Heart left ventricle (tissue), 16 donors: ENCODE measurements around the gene TANGO2. TPM values are rescaled to one million over a fixed set of nuclear protein-coding genes. Genes with fewer than 3 reads are reported as not detected.

Source experiments
- ATAC-seq, 4 donors: fragments of 200-7000 bp; cut with Tn5 transposase; one replicate each; pipeline ENCODE4 v1.9.1; 2020 to 2022; ENCODE audit warnings: moderate library complexity in 4 of 4, mild to moderate bottlenecking in 3 of 4, moderate number of reproducible peaks in 1 of 4
- DNase-seq, 5 donors: peaks; one replicate each; pipeline ENCODE4 v3.0.0-alpha.2; 2020
- H3K27ac ChIP-seq, 12 donors: fragments of 200-600 bp; sonication (generic) in 4 of 12; one replicate each; pipeline versions ENCODE4 v1.5.0 to v1.8.0; 2016 to 2022; ENCODE audit warnings: mild to moderate bottlenecking in 2 of 12
- H3K27me3 ChIP-seq, 9 donors: fragments of 200-600 bp; sonication (generic) in 2 of 9; one replicate each; pipeline versions ENCODE4 v1.5.1 to v1.8.0; 2016 to 2022; ENCODE audit warnings: mild to moderate bottlenecking in 3 of 9
- H3K36me3 ChIP-seq, 9 donors: fragments of 200-600 bp; sonication (generic) in 2 of 9; one replicate each; pipeline versions ENCODE4 v1.5.0 to v1.8.0; 2018 to 2022; ENCODE audit warnings: mild to moderate bottlenecking in 2 of 9
- H3K4me1 ChIP-seq, 12 donors: fragments of 200-600 bp; sonication (generic) in 4 of 12; one replicate each; pipeline versions ENCODE4 v1.5.0 to v1.8.0; 2016 to 2022; ENCODE audit warnings: mild to moderate bottlenecking in 3 of 12
- H3K4me3 ChIP-seq, 12 donors: fragments of 200-600 bp; sonication (generic) in 4 of 12; one replicate each; pipeline versions ENCODE4 v1.5.0 to v1.8.0; 2017 to 2022; ENCODE audit warnings: mild to moderate bottlenecking in 9 of 12, moderate library complexity in 4 of 12
- H3K9me3 ChIP-seq, 12 donors: fragments of 200-600 bp; sonication (generic) in 4 of 12; one replicate each; pipeline versions ENCODE4 v1.5.0 to v1.8.0; 2016 to 2022; ENCODE audit warnings: mild to moderate bottlenecking in 1 of 12
- CTCF ChIP-seq, 12 donors: fragments of 200-600 bp; sonication (generic) in 4 of 12; IDR thresholded peaks; one replicate each; pipeline versions ENCODE4 v1.5.0 to v1.8.0; 2018 to 2022; ENCODE audit warnings: antibody characterized with exemption in 12 of 12, mild to moderate bottlenecking in 5 of 12
- POLR2A ChIP-seq, 2 donors: fragments of 450-650 bp; IDR thresholded peaks; one replicate each; pipeline ENCODE4 v1.6.1; 2017; ENCODE audit warnings: antibody characterized with exemption in 2 of 2, mild to moderate bottlenecking in 2 of 2, moderate library complexity in 2 of 2
- WGBS, 4 donors: extraction: QIAGEN DNeasy Blood & Tissue Kit in 2 of 4; methylation state at CpG; one replicate each; pipeline versions ENCODE4 v1.1.5 to v1.1.7; 2013 to 2018; 5-methylcytosine and 5-hydroxymethylcytosine counted together
- intact Hi-C, 10 donors: fragments of 100-400 bp; cut with DNase I; formaldehyde crosslinking; loops; one replicate each; pipeline versions ENCODE4 v1.11.1 to v1.14.2; 2022
- polyA plus RNA-seq, 2 donors: library from polyadenylated mRNA; stranded (reverse); fragments of 200-250 nt; gene quantifications; one replicate each; pipeline ENCODE4 v1.2.3, GENCODE V29; 2013
- total RNA-seq, 9 donors: library from RNA; depleted of rRNA in 2 of 9; stranded (reverse); fragments of >200 nt in 2 of 9; fragmentation: NEBNext Ultra II Directional in 3 of 9; extraction: Animal tissue kit (Norgen Biotek cat#: 25700) in 3 of 9; gene quantifications; one replicate each; pipeline versions ENCODE4 v1.1.0 to v1.2.4, GENCODE V29; 2016 to 2023
- donor health status: ischemic (EF 13 %, LVEDD 7.1; RV severe dilation, severe dysfunction).
- donor health status: healthy with polysubstance abuse.
- donor health status: DM: no; HTN: yes; CAD: no.
- donor health status: DM: no; HTN: no; CAD: no.
- donor health status: ischemic (EF 25% LVEDD 6.9; RV normal size, moderate dysfunction).
- donor health status: ischemic (EF 25% LVEDD 5.7; RV mildly dilated, moderate dysfunction).
- donor health status: healthy.
- donor health status: DM: yes; HTN: yes; CAD: no.
- donor health status: ischemic (EF 35%, LVEDD 5.7; RV mildly dilated, moderate dysfunction).
- donor health status: nonischemic (EF 11% LVEDD 7.7; RV severe dilation, severe dysfunction).
- donor health status: DM: yes; HTN: yes; CAD: no.
- donor health status: PGD.
- donor health status: ischemic (EF 29% LVEDD 5.4; RV normal size, mild dysfunction).
- donor health status: nonischemic (EF 23%, LVEDD 6.1; RV moderate dilation, normal function).

Gene TANGO2
- total and polyA plus RNA-seq, 11 donors: 51.3 to 341 (median 63.0) TPM

GRCh38 chr22:20107471-20107901 is 86.6 kb downstream of the TANGO2 start:
- intact Hi-C loops: loop anchor here in 1 of 10 donors (10.0 kb wide), 1 partner anchor 133 kb away; no protein-coding TSS in a partner anchor
- Histone ChIP-seq H3K27me3 (no peaks in the 10 kb centered on the region), H3K27ac (no peak overlapping the region), H3K4me1 (peaks cover 0 to 15% (median 0%) of the 10 kb centered on the region in 12 donors), H3K9me3 (no peaks in the 10 kb centered on the region), H3K36me3 (peaks cover 0 to 96% (median 93%) of the 10 kb centered on the region in 9 donors), H3K4me3 (no peak overlapping the region)
- WGBS, 4 donors: 94 to 98% (median 94%) methylated on average over 6 to 7 of the region's 7 CpGs
- DNase-seq (peak in 2 of 5 donors; percentile 6 to 44), ATAC-seq (no peak)
- TF ChIP-seq CTCF (IDR thresholded peaks at IDR 0.05) (no peak), POLR2A (IDR thresholded peaks at IDR 0.05) (no peak)

GRCh38 chr22:20107951-20108756 is 87.2 kb downstream of the TANGO2 start:
- H3K4me1 ChIP-seq: peaks cover 0 to 17% (median 0%) of the 10 kb centered on the region in 12 donors
- intact Hi-C loops: loop anchor here in 1 of 10 donors (10.0 kb wide), 1 partner anchor 133 kb away; no protein-coding TSS in a partner anchor
- DNase-seq: peak in 2 of 5 donors; percentile 13 to 48
- H3K36me3 ChIP-seq: peaks cover 0 to 96% (median 90%) of the 10 kb centered on the region in 9 donors
- WGBS, 4 donors: 72 to 82% (median 79%) methylated on average over 7 to 13 of the region's 13 CpGs
- no peak for ATAC-seq
- H3K9me3 ChIP-seq: no peaks in the 10 kb centered on the region
- no peak for TF ChIP-seq CTCF (IDR thresholded peaks at IDR 0.05)
- TF ChIP-seq POLR2A (IDR thresholded peaks at IDR 0.05): no peak
- H3K4me3 ChIP-seq: no peak overlapping the region
- no peak overlapping the region for H3K27ac ChIP-seq
- H3K27me3 ChIP-seq: no peaks in the 10 kb centered on the region

- 85 to 93% (median 90%) methylated on average over 8 to 12 of the region's 12 CpGs for WGBS, 4 donors
- Histone ChIP-seq H3K27me3 (no peaks in the 10 kb centered on the region), H3K4me3 (no peak overlapping the region), H3K36me3 (peaks cover 0 to 97% (median 91%) of the 10 kb centered on the region in 9 donors), H3K4me1 (peaks cover 0 to 17% (median 0%) of the 10 kb centered on the region in 12 donors), H3K9me3 (no peaks in the 10 kb centered on the region), H3K27ac (no peak overlapping the region)
- intact Hi-C loops: loop anchor here in 1 of 10 donors (10.0 kb wide), 1 partner anchor 134 kb away; no protein-coding TSS in a partner anchor
- DNase-seq (peak in 2 of 5 donors; percentile 2 to 42), ATAC-seq (no peak)
- no peak for TF ChIP-seq POLR2A (IDR thresholded peaks at IDR 0.05)
- no peak for TF ChIP-seq CTCF (IDR thresholded peaks at IDR 0.05)
These were observed 87.9 kb downstream of the TANGO2 start for GRCh38 chr22:20108757-20109230.
